ENCODE data around the gene STRN3.
A peak's percentile ranks its signal among the peaks of the same experiment; 100 is the strongest.
"Not testable (repeated sequence)": the region's sequence is repeated elsewhere in the genome, so short reads cannot be mapped to it uniquely, and the experiment has no call there.

Gene STRN3

DNA sequence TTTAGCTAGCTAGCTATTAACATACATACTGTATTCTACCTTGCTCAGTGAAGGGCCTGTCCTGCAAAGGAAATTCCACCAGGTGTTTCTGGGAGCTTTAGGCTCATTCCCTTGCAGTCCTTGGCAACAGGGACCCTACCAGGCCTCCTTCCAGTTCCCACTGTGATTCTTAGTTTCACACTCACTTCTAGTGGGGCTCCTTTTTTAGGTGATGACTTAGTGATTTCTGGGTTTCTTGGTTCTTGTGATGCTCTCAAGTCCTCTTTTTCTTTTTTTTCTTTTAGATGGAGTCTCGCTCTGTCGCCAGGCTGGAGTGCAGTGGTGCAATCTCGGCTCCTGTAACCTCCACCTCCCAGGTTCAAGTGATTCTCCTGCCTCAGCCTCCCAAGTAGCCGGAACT, 10.4 kb upstream of the STRN3 start:
- DNase-seq: no peak

DNA sequence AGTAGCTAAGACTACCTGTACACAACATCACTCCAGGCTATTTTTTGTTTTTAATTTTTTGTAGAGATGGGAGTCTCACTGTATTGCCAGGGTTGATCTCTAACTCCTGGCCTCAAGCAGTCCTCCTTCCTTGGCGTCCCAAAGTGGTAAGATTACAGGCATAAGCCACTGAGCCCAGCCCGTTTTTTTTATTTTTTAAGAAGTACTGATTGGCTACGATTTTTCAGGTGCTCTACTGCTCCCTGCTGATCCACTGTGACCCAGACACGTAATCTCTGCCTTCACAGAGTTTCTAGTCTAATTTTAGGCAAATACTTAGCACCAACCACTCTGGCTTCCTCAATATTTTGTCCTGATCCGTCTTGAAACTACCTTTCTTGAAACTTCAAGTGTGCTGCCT, 4.3 kb upstream of the STRN3 start:
- no peak for DNase-seq

DNA sequence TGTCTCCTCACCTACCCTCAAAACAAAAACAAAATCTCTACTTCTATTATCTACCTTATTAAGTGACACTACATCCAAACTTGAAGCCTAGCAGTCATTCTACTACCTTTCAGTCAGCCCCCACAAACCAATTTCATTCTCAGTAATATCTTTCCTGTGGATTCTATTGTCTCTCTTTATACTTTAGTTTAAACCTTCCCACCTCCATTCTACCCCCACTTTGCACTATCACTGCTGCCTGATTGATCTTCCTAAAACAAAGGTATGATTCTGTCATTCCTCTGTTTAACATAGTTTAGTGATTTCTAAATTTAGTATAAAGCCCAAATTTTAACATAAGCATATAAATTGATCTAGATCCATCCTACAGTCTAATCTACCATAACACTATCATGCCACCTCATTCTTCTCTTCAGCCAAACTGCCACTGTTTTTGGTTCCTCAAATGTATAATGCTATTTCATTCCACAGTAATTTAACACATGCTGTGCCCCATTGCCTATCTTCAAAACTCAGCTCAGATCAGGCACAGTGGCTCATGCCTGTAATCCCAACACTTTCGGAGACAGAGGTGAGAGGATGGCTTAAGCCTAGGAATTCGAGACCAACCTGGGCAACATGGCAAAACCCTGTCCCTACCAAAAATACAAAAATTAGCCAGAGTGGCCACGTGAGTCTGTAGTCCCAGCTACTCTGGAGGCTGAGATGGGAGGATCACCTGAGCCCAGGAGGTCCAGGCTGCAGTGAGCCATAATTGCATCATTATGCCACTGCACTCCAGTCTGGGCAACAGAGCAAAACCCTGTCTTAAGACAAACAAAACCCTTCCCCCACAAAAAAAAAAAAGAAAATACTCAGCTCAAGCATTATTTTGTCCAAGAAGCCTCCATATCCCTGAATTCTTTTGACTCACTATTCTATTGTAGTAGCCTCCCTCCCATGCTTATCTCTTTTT, 3.1 kb upstream of the STRN3 start:
- DNase-seq: peak; percentile 31

DNA sequence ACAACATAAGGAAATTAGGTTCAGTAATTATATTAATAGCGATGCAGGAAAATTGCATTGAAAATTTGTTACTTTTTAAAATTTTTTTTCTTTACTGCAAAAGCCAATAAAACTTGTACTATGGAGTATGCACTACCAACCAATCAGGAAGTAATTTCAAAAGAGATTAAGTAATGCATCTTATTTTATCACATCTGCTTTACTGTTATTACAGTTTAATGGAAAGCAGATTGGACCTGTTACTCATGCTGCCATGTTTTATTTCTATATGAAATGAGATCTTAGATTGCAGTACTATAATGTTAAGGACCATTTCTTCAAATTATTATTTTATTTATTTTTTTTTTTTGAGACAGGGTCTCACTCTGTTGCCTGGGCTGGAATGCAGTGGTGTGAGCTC, 1.7 kb upstream of the STRN3 start:
- DNase-seq: no peak

DNA sequence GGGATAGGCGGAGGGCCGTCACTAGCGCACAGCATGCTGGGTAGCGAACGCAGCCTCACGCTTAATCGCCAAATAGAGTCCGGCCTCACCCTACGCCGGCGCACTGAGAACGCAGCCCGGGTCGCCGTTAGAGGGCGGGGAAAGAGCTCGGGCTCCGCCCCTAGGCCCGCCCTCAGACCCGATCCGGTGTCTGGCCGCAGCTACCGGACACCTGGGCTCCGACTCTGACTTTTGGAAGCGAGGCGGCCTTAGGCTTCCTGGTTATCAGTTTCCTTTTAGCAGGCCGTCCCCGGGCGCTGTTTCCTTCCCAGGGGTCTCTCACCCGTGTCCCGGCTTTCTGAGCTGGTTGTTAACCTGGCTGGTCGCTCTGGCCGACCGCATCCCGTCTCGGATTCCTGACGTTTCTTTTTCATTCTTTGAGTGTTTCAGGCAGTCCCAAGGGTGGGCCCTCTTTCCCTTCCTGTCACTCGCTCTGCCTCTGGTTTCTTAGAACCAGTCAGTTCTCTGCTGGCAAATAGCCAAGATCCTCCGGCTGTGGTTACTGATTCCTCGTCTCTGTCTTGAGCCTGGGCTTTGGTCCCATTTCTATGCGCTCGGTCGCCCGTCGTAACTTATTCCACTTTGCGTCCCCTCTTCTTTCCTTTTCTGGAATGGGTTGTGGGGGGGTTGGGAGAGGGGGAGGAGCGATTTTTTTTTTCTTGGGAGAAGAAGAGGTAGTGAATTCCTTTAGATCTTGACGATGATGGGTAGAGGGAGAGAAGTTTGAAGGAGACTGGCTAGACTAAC, 464 bp upstream of the STRN3 start:
- peak; percentile 99 for DNase-seq

DNA sequence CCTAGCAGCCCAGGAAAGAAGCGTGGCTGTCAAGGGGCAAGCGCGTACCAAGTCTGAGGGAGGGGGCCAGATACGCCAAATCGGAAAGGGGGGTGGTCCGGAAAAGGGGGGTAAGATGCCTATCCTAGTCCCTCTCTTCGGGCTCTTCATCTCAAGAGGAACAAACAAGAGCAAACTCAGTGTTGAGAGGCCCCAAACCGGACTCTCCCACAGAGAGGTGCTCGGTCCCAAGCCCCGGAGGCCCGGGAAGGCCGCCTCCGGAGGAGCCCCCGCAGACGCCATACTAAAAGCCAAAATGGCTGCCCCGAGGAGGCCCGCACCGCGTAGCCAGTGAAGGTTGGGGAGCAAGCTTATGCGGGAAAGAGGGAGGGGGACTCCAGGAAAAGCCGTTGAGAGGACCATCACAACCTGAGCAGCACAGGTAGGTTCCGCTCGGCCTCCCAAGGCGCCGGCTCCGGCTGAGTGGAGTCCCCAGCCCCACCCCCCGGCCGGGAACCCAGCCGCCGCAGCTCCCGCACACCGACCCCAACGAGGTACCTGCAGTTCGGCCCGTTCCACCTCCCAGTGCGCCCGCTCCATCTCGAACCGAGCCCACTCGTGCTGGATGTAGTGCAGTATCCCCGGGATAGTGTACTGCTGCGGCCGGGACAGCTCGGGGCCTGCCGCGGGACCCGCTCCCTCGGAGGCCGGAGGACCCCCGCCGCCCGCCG, 657 bp downstream of the STRN3 start, which contains the start of gene AP4S1:
TSS of gene AP4S1 (plus strand) at position 283 of the 710 bp plus-strand sequence. CDS start 40,548 bp downstream, outside the sequence.
- DNase-seq: peak; percentile 52

DNA sequence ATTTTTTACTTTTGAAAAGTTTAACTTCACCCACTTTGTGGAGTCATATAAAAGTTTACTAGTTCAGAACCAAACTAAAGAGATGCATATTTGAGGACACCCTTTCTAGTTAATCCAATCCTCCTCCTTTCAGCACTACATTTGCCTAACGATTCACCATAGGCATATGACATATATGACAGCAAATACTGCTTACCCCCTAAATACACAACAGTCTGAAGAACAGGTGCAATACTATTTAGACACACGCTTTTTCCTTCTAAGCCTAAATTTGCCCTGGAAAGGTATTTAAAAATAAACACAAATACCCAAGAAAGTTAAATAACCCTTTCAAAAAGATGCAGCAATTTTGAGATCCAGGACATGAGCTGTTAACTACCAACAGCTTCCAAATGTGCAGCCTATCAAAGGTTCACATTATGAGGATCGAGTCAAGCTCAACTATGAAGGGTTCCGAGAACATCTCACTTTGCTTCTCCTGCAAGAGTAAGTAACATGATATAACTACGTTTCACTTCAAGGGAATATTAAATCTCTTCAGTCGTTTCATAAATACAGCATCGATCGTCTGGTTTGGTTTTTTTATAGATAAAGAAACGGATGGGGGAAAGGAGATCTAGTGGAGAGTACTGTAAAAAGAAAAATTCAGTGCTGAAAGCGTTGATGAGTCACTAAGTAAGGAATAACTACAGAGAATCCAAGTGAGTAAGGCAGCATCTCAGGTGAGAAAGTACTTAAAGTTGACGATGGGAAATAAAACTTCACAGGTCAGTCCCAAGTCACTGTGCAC, 1.4 kb downstream of the STRN3 start:
- peak; percentile 47 for DNase-seq

DNA sequence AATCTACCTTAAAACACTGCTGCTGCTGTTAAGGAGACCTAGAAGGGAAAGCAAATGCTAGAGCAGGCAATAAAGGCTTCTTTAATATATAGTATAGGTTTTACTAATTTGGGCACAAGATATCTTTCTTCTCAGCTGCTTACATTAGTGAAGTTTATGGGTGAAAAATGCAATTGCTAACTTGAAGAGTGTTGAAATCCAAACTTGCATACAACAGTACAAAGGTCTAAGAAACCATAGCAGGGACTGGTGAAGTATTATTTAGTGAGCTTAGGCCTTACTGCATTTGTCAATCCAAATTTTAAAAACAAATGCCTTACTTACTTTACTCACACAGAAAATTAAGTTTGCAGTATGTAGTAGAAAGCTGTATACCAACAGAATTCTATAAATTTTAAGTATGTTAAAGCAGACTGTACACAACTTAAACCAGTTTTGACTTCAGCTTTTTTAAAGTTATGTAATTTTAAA, 2.1 kb downstream of the STRN3 start:
- DNase-seq: no peak

DNA sequence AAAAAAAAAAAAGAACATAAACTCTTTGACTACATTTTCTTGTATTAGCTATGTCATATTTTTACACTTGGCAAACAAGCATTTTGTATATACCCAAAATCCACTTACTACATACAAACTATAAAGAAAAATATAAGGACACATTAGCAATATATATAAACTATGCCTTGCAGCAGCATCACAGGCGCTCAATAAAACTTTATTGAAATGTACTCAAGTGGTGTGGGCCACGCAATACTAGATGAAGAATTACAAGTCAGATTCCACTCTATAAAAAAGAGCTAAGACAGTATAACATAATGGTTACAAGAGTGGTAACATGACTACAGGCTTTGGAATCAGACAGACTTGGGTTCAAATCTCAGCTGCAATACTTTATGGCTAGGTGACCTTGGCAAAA, 3.8 kb downstream of the STRN3 start:
- DNase-seq: no peak

DNA sequence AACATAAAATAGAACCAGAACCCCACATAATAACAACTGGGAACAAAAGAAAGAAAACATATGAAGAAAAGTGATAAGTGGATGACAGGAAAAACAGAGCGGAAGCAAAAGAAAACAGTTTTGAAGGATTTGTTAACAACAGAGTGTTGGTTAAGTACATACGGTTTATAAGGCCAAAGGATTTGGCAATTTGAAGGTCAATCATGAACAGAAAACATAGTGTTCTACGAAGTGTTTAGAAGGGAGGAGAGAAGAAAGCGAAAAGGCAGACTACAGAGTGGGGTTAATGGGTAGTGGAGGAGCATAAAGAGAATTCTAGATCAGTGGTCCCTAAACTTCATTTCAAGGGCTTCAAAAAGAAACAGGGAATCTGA, 4.6 kb downstream of the STRN3 start:
- no peak for DNase-seq

DNA sequence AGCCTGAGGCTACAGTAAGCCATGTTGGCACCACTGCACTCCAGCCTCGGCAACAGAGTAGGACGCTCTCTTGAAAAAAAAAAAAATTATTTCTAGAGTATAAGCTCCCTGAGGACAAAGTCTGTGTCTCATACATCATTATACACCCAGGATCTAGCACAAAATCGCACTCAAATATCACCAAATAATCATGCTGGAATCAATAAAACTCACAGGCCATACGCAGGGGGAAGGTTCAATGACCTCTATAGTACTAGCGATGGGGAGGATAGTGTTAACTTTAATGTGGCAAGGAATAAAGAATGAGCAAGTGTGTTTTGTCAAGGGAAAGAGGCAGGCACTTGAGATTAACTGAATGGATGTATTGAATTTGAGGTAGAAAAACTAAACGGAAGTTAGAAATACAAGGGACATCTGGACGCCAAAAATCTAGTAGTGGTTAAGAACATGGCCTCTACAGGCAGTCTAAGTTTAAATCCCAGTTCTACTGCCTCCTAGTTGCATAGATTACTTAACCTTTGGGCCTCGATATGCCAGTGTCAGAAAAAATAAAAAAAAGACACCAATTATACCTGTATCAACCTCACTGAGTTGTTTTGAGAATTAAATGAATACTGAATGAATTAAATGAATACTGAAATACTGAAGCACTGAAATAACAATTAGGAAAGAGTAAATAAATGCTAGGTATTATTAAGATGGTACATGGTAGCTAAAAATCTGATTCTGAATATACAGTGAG, 5.2 kb downstream of the STRN3 start:
- DNase-seq: no peak

DNA sequence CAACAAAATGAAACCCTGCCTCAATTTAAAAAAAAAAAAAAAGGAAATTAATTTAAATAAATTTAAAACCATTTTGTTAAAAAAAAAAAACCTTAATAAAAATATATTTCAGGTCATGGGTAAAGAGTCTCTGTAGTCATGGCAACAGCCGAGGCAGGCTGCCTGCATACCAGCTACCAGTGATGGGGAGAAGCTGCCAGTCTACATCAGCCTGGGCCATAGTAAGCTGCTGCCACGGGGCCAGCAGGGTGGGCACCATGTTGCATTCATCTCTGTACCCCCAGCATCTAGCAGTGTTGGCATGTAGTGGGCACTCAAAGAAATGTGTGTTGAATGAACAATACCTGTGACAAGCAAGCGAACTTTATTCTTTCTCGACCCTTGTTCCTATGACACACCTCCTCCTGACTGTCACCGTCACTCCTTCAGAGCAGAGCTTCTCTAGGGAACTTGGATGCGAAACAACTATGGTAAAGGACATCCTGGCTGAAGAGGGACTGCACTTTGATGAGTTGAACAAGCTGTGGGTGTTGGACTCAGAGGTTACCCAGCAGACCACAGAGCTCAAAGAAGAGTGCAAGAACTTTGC, 8.0 kb downstream of the STRN3 start:
- no peak for DNase-seq

DNA sequence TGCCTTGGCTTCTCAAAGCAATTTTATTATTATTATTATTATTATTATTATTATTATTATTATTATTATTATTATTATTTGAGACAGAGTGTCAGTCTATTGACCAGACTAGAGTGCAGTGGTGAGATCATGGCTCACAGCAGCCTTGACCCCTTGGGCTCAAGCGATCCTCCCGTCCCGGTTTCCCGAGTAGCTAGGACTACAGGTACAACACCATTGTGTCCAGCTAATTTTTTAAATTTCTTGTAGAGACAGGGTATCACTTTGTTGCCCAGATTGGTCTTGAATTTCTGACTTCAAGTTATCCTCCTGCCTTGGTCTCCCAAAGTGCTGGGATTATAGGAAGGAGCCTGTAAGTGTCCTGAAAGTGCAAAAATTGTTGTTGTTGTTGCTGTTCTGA, 12.3 kb downstream of the STRN3 start:
- no peak for DNase-seq

DNA sequence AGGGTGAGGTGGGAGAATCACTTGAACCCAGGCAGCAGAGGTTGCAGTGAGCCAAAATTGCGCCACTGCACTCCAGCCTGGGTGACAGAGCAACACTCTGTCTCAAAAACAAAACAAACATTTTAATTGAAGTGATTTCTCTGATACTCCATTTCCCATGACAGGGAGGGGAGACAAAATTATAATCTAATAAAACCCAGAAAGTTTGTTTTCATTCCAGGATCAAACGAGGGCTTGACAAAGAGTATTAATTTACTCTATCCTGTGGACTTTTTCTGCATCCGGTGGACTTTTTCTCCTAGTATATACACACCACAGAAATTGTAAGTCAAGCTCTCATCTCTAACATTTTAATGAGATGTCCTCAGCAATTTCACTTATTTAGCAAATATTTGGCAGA, 15.2 kb downstream of the STRN3 start:
- no peak for DNase-seq

DNA sequence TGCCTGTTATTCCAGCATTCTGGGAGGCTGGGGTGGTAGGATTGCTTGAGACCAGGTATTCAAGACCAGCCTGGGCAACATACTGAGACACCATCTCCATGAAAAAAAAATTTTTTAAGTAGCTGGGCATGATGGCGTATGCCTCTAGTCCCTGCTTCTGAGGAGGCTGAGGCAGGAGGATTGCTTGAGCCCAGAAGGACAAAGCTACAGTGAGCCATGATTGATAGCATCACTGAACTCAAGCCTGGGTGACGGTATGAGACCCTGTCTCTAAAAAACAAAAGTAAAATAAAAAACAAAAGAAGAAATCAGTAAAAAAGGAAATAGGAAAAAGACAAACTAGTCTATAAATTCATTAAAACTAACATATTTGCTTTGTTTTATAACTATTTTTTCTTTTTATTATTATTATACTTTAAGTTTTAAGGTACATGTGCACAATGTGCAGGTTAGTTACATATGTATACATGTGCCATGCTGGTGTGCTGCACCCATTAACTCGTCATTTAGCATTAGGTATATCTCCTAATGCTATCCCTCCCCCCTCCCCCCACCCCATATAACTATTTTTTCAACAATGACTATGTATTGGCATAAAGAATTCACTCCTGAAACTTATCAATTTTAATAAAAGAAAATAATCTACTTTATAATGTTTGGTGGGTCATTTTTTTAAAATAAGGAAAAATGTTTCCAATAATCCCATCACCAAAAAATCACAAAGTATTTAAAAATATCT, 16.2 kb downstream of the STRN3 start:
- no peak for DNase-seq

DNA sequence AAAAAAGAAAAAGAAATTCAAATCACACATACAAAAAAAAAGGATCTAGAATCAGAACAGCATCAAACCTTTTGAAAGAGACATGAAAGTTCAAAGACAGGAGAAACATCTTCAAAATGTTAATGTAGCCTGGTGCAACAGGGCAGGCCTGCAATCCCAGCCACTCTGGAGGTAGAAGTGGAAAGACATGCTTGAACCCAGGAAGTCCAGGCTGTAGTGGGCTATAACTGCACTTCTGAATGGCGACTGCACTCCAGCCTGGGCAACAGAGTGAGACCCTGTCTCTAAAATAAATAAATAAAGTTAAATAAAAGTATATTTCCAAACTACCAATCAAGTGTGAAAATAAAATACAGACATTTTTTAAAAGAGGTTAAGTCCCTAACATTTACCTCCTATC, 19.5 kb downstream of the STRN3 start:
- no peak for DNase-seq

DNA sequence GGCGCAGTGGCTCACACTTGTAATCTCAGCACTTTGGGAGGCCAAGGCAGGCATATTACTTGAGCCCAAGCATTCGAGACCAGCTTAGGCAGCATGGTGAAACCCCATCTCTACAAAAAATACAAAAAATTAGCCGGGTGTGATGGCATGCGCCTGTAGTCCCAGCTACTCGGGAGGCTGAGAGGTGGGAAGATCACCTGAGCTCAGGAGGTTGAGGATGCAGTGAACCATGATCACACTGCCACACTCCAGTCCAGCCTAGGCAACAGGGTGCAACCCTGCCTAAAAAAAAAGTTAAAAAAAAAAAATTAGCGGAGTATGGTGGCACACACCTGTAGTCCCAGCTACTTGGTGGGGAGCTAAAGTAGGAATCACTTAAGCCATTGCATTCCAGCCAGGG, 22.2 kb downstream of the STRN3 start:
- not testable (repeated sequence) for DNase-seq

DNA sequence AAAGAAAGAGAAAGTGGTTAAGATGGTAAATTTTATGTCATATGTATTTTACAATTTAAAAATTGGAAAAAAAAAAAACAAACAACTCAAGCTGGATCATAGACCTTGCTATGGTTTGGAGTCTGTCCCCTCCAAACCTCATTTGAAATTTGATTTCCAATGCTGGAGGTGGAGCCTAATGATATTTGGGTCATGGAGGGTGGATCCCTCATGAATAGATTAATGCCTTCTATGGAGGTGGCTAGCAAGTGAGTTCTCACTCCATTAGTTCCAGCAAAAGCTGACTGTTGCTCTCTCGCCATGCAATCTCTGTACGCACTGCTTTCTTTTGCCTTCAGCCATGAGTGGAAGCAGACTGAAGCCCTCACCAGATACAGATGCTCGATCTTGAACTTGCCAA, 22.9 kb downstream of the STRN3 start:
- DNase-seq: no peak

DNA sequence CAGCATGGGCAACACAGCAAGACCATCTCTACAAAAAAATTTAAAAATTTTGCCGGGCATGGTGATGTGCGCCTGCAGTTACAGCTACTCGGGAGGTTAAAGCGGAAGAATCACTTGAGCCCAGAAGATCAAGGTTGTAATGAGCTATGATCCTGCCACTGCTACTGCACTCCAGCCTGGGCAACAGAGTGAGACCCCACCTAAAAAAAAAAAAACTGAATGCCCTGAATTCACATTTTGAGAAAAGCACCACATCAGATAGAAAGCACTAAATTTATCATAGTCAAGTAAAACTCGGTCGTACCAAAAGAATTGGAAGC, 24.9 kb downstream of the STRN3 start:
- DNase-seq: no peak

DNA sequence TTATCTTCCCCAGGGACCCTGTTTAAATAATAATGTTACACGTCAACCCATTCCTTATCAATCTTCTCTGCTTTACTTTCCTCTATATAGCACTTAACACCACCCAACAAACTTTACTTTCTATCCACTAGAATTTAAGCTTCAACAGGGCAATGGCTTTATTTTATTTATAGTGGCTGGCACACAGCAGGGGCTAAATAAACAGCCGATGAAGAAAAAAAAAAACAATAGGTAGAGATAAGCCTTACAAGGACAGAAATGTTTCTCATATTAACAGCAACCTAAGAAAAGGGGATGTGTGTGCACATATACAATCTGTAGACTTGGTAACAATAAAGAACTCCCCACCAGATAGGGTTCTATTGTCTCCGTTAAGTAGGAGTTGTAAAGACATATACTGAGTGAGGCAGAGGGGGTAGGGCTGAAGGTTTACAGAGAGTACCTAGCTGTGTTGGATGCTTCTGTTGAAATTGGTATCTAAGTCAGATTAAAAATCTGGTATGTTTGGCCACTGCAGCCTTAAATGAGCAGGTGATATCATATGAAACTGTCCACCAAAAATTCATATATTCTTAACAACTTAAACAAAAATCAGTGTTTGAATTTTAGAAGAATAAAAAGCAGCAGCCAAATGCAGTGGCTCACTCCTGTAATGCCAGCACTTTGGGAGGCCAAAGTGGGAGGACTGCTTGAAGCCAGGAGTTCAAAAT, 25.4 kb downstream of the STRN3 start:
- DNase-seq: no peak
